NCI-H146 (cell line): Measurements from ENCODE around the gene ITGAX.

Source experiments
- DNase-seq: peaks from one replicate; lab custom pipeline; 2025; lab: John Stamatoyannopoulos, UW

Gene ITGAX

DNA sequence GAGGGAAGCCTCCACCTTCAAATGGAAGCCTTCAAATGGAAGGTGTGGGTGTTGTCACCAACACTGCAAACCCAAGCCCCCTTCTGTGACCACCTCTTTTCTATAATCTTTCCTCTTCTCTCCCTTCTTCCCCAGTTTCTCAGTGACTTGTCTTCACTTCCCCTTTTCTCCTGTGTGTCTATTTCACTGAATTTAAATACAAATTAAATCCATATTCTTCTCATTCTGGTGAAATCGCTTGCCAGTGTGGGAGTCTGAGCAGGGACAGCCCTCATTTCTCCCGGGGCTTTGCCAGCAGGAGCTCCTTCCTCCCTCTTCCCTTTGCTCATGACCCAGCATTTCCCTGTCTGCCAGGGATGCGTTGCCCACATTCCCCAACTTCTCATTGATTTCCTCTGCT, 6.4 kb upstream of the ITGAX start:
- DNase-seq = no peak

DNA sequence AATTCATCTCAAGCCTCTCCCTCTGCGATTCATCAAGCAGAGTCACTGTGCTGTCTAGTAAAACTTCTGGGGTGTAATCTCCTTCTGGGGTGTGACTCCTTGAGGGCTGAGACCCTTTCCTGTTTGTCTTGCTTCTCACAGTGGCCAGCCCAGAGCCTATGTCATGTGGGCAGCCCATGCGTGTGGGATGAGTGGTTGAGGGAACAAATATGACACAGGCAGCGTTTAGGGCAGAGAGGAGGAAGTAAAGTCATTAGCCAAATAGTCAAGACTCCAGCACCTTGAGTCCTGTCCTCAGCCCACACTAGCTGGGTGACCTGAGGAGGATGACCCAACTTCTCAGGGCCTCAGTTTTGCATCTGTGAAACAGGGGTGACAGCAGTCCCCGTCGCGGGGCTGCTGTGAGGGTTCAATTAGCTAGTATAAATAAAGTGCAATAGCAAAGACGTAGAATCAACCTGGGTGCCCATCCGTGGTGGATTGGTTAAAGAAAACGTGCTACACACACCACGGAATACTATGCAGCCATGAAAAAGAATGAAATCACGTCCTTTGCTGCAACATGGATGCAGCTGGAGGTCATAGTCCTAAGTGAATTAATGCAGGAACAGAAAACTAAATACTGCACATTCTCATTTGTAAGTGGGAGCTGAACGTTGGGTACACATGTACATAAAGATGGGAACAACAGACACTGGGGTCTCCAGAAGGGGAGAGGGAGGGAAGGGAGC, 4.5 kb upstream of the ITGAX start:
- no peak for DNase-seq

DNA sequence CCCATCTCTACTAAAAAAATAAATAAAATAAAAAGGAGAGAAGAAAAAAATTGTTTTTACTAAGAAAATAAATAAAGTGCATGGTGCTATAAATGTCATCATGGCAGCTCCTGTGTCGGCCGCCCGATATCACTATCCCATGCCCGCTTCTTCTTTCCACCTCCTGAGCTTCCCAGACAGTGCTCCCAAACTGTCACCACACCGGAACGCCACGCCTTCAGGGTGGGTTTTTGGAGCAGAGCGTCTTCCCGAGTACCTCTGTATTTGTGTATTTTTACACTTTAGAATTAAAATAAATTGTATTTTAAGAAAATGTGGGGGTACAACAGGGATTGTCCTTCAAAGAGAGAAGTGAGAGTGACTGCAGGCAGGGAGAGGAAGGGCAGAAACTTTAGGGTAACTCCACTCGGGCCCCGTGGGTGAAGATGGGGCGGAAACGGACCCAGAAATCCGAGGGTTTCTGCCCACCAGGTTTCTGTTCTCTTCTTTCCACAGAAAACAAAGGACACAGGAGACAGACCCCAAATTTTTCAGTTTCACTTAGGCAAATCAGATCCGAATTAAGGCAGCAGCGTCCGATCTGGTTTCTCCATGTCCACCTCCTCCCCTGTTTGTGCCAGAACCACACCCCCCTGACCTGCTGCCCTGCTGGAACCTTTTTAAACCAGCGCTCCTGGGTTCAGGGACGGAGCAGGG, 3.6 kb upstream of the ITGAX start:
- DNase-seq = no peak

DNA sequence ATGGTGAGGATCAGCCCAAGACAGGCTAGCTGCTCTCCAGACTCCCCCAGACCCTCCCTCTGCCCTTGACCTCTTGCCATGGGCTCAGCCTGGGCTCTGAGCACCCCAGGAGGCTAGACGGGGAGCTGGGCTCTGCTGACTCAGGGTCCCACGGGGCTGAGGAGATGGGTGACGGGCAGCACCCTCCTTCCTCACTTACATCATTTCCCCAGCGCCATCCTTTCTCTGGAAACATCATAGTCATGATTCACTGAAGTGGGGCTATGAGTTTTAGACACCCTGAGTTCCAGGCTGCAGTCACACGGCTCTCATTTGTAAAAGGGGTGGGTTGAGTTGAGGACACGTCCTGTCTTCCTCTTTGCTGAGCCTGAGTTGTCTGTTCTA, 3.0 kb upstream of the ITGAX start:
- no peak for DNase-seq

DNA sequence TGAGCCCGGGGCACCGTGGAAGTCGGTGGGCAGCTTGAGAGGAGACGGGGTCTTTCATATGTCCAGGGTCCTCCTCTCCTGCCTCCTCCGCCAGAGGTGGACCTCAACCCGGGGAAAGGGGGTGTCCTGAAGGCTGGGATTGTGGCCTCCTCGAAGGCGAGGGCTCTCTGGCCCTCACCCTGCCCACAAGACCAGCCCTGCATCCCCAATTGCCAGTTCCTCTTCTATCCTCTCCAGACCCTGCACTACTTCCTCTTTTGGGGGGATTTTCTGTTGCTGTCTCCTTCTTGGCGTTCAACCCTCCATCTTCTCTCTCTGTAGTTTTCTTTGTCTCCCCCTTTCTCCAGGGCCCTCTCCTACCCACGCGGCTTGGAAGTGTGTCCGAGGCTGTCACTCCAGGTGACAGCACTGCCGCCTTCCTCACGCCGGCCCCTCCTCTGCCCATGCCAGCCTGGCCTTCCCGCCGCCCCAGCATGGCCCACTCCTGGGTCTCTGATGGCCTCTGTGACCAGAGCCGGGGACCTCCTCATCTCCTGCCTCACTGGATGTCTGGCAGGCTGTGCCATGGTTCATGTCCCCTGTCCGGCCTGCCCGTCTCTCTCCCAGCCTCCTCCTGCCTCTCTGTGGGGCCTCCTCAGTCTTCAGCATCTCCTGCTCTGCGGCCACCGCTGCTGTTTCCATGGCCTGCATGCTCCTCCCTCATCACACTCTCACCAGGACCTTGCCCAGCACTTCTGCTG, 2.4 kb upstream of the ITGAX start:
- DNase-seq = no peak

DNA sequence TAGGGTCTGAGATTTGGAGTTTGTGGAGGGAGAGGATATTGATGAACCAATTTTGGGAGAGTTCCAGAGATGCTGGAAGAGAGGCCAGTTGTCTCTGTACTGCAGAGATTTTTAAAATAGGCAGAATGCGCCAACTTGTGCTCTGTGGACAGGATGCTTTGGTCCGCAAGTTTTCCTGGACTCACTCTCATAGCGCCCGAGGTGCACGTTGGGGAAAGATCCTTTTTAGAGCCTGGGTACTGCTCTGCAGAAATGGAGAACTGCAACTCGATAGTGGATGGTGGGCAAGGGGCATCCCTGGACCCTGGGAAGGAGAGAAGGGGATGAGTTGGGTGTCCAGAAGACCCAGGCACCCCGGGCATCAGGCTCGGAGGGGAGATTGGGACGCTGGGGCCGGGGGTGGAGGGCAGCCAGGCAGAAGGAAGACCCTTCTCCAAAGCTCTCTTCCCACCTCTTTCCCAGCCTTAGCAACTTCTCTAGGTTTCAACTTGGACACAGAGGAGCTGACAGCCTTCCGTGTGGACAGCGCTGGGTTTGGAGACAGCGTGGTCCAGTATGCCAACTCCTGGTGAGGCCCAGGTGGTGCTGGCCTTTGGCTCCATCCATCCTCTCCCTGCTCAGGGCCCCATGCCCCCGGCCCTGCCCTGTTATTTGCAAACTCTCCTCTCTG, 590 bp downstream of the ITGAX start:
- no peak for DNase-seq

DNA sequence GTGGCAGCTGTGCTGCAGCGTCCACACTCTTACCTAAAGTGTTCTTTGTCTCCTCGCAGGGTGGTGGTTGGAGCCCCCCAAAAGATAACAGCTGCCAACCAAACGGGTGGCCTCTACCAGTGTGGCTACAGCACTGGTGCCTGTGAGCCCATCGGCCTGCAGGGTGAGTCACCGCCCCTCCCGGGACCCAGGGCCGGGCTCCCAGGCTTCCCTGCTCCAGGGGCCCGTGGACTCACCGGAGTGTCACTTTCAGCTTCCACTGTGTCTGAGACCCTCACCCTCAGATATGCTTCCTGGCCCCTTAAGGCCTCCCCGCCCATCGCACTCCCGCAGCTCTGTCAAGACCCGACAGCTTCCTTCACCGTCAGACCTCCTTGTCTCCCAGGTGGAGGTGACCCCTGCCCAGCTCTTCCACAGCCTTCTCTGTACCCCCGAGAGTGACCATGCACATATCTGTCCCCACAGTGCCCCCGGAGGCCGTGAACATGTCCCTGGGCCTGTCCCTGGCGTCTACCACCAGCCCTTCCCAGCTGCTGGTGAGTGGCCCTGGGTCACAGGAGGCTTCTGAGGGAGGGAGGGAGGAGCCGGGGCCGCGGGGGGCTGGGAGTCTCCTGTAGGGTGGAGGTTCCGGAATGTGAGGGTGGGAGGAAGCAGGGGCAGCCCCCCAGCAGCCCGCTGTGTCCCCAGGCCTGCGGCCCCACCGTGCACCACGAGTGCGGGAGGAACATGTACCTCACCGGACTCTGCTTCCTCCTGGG, 1.8 kb downstream of the ITGAX start:
- DNase-seq = no peak

DNA sequence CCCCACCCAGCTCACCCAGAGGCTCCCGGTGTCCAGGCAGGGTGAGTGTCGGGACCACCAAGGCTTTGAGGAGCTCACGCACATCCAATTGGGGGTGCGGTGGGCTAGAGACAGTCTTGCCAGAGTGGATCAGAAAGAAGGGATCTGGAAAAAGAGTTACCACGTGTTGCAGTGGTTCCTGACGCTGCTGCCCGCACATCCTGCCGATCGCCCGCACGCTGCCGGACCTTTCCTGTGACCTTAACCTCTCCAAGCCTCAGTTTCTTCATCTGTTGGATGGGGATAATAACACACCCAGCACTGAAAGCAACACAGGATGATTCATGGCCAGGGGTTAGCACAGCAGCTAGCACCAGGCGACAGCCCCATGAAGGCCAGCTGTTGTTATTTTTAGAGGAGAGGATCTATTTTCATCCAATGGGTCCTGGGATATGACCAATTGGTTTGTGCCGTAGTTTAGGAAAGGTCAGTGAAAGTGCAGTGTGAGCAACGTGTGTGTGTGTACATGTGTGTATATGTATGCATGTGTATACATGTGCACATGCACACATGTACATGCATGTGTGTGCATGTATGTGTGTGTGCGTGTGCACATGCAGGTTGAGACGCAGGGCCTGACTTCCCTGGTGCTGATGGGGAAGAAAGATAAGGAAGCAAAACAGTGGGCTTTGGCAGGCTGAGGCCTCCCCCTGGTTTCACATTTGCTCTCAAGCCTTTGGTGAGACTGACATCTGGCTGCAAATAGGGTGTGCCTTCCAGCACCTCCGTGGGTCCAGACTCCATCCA, 2.5 kb downstream of the ITGAX start:
- DNase-seq = no peak

DNA sequence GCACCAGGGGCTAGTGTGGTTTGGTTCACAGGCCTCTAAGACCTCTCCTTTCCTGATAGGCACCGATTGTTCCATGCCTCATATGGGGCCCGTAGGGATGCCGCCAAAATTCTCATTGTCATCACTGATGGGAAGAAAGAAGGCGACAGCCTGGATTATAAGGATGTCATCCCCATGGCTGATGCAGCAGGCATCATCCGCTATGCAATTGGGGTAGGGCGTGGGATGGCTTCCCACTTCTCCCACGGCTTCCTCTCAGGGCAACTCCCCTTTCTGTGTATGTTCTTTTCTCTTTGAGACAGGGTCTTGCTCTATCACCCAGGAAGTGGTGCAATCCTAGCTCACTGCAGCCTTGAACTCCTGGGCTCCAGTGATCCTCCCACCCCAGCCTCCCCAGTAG, 5.3 kb downstream of the ITGAX start:
- no peak for DNase-seq

DNA sequence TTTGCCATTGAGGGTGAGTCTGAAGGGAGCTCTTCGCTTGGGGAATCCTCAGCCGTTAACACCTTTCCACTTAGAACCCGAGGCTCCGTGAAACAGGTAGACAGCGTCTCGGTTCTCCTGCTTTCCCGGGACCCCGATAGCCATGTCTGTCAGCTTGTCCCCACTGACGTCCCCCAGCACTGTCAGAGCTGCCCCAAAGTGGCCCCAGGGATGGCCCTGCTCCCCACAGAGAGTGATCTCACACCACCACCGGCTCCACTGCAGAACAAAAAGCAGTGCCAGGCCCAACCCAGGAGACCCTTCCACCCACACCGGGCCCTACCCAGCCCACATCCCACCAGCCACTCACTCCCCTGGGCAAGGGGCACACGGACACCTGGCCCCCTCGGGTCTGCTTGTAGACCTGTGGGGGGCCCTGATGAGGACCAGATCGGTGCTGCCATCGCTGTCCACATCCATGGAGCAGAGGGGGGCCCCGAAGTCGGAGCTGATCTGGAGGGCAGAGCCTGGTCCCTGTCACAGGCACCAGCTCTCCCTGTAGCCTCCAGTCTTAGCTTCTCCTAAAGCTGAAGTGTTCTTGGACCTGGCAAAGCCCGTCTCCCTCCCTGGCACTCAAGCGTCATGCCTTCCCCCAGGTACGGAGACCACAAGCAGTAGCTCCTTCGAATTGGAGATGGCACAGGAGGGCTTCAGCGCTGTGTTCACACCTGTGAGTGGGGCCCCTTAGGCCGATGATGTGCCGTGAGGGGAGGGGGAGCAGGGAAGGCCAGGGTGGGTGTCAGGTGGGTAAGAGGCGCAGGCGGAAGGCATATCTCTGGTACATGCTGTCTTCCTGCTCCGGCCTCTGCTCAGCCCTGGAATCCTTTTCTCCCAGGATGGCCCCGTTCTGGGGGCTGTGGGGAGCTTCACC, 6.5 kb downstream of the ITGAX start:
- DNase-seq = no peak

DNA sequence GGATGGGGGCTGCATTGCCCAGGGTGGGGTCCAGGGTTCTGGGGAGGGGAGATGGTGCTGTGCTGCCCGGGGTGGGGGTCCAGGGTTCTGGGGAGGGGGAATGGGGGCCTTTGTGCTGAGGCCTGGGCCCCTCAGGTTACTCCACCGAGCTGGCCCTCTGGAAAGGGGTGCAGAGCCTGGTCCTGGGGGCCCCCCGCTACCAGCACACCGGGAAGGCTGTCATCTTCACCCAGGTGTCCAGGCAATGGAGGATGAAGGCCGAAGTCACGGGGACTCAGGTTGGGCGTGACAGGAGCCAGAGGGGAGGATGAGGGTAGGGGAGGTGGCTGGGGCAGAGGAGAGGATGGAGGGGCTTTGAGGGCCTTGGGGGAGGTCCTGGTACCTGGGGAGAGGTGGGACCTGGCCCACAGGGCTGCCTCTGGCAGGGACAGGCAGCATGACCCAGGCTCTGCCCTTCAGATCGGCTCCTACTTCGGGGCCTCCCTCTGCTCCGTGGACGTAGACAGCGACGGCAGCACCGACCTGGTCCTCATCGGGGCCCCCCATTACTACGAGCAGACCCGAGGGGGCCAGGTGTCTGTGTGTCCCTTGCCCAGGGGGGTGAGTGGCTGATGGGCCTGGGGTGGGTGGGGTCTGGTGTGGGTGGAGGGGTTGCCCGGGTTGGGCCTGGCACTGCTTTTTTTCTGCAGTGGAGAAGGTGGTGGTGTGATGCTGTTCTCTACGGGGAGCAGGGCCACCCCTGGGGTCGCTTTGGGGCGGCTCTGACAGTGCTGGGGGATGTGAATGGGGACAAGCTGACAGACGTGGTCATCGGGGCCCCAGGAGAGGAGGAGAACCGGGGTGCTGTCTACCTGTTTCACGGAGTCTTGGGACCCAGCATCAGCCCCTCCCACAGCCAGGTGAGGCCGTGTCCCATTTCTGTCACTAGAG, 7.8 kb downstream of the ITGAX start:
- DNase-seq = no peak

DNA sequence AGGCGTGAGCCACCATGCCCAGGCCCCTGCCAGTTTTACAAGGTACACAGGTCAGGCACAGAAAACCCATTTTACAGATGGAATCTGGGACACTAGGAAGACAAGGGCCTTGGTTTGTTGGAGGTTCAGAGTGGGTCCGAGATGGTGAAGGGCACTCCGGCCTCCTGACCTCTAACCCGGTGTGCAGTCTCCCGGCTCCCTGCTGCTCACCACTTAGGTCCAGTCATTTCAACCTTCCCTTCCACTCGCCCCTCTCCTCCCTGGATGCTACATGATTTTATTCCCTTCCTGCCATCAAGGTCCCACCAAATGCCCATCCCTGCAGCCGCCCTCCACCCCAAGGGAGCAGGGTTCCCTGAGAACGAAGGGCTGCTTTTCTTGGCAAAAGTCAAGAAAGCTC, 8.7 kb downstream of the ITGAX start:
- DNase-seq = no peak

DNA sequence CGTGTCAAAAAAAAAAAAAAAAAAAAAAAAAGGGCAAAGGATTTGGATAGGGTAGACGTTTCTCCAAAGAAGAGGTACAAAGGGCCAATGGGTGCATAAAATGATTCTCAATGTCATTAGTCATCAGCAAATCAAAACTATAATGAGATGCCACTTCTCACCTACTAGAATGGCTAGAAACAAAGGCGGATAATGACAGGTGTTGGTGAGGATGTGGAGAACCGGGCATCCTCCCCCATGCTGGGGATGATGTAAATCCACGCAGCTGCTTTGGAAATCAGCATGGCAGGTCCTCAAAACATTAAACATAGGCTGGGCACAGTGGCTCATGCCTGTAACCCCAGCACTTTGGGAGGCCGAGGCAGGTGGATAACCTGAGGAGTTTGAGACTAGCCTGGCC, 9.4 kb downstream of the ITGAX start:
- DNase-seq = no peak

DNA sequence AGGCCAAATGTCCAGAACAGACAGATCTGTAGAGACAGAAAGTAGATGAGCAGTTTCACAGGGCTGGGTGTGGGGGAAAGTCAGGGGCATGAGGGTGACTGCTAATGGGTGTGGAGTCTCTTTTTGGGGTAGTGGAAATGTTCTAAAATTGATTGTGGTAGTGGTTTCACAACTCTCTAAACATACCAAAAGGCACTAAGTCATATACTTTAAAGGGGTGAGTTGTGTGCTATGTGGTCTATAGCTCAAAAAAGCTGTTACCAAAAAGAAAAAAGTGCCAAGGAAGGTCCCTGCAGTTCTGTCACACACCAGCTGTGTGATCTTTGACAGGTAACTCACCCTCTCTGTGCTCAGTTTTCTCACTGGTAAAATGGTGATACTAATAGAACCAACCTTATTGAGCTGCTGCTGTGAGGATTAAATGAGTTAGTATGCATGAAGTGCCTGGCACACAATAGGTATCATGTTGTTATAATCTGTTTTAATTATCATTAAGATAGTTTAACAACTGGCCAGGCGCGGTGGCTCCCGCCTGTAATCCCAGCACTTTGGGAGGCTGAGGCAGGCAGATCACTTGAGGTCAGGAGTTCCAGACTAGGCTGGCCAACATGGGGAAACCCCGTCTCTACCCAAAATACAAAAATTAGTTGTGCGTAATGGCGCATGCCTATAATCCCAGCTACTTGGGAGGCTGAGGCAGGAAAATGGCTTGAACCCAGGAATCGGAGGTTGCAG, 10.3 kb downstream of the ITGAX start:
- no peak for DNase-seq

DNA sequence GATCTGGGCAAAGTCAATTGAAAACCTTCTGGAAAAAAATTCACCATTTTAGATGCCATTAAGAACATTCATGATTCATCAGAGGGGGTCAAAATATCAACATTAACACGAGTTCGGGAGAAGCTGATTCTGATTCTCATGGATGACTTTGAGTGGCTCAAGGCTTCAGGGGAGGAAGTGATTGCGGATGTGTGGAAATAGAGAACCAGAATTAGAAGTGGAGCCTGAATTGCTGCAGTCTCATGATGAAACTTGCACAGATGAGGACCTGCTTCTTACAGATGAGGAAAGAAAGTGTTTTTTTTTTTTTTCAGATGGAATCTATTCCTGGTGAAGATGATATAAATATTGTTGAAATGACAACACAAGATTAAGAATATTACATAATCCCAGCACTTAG, 12.9 kb downstream of the ITGAX start:
- DNase-seq = no peak

DNA sequence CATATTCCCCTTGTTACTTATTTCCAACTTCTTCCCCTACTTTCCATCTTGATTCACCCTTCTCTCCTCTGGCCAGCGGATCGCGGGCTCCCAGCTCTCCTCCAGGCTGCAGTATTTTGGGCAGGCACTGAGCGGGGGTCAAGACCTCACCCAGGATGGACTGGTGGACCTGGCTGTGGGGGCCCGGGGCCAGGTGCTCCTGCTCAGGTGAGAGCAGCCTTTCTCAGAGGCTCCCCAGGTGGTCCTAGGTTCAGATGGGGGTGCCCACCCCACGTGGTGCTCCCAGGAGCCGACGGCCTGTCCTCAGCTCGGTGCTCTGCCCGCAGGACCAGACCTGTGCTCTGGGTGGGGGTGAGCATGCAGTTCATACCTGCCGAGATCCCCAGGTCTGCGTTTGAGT, 16.0 kb downstream of the ITGAX start:
- DNase-seq = no peak

DNA sequence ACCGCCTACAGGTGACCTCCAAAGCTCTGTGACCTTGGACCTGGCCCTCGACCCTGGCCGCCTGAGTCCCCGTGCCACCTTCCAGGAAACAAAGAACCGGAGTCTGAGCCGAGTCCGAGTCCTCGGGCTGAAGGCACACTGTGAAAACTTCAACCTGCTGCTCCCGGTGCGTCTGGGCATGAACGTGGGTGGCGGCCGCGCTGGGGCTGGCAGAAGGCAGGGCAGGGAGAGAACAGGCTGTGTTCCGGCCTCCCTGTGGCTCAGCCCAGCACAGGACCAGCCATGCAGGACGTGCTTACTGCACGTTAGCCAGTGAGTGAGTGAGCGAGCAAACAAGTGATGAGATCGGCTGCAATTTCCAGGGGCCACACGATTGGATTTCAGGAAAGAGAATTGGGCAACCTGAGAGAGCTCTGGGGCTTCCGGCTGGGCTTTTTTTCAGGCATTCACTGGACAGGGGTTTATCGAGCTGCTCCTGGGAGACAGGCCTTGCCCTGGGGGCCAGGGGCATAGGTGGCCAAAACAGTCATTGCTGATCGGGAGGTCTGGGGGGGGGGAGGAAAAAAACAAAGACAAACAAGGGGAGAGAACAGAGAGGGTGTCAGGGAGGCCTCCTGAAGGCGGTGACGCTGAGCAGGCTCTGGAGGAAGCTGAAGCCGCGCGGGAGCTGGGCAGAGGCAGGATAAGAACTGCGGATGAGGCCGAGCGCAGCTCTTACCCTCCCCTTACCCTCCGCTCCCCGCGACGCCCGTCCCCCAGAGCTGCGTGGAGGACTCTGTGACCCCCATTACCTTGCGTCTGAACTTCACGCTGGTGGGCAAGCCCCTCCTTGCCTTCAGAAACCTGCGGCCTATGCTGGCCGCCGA, 16.9 kb downstream of the ITGAX start:
- DNase-seq = no peak
